Panc1 (cell line): ENCODE measurements around the gene NCAPG2.

Experiments used
- CTCF ChIP-seq: fragments of 450-650 bp; IDR thresholded peaks from 2 replicates; pipeline ENCODE4 v1.5.1; 2017; ENCODE audit warnings: mild to moderate bottlenecking
- POLR2AphosphoS5 ChIP-seq: IDR thresholded peaks from 2 replicates; pipeline ENCODE4 v1.6.1; 2012; ENCODE audit warnings: mild to moderate bottlenecking, low read depth, low read length, moderate library complexity
- REST ChIP-seq, 2 experiments: IDR thresholded peaks; 2 replicates each; pipeline ENCODE4 v1.6.1; 2011 to 2012; ENCODE audit warnings: low read depth in 2 of 2, control low read depth in 1 of 2, low read length in 1 of 2, mild to moderate bottlenecking in 1 of 2, moderate library complexity in 1 of 2; ENCODE audit not compliant: insufficient read depth in 1 of 2
- TCF7L2 ChIP-seq: IDR thresholded peaks from 2 replicates; pipeline ENCODE4 v1.6.1; 2011; ENCODE audit warnings: mild to moderate bottlenecking, low read depth, low read length, inconsistent platforms

- TF ChIP-seq CTCF = no peak
- TF ChIP-seq TCF7L2 = no peak
- TF ChIP-seq REST (IDR thresholded peaks at IDR 0.05; ENCODE audit: insufficient read depth in 1 of 2, low read depth in 2 of 2, low read length in 1 of 2) = no peak
- TF ChIP-seq POLR2AphosphoS5 = no peak
Observed at GRCh38 chr7:158710651-158711102, 6.1 kb upstream of the NCAPG2 start.
